SK-N-SH (cell line): Measurements from ENCODE around the gene RBPJL. TPM values are rescaled to one million over a fixed set of nuclear protein-coding genes. Genes with fewer than 3 reads are reported as not detected.

Source experiments
- CTCF ChIA-PET: fragments of 300-600, 350-600 bp; formaldehyde crosslinking; extraction: SDS; loops from one replicate; lab custom pipeline; 2021; lab: Yijun Ruan, JAX
- POLR2A ChIA-PET: fragments of 350-600 bp; sonication (Branson Sonifier 250); formaldehyde crosslinking; extraction: SDS; loops from one replicate; lab custom pipeline; 2020; ENCODE audit warnings: antibody characterized with exemption, inconsistent platforms; lab: Yijun Ruan, JAX
- DNase-seq: peaks from one replicate; pipeline ENCODE4 v3.0.0; 2012
- H2AFZ ChIP-seq: fragments of 200-600 bp; sonication (generic); 2 replicates; pipeline ENCODE4 v1.8.1; 2016; ENCODE audit warnings: antibody characterized with exemption, mild to moderate bottlenecking, low read depth
- H3F3A ChIP-seq: fragments of 200-600 bp; sonication (generic); replicated peaks from 2 replicates; pipeline ENCODE3; 2016; ENCODE audit warnings: antibody characterized with exemption, mild to moderate bottlenecking; ENCODE audit not compliant: insufficient read depth
- H3K27ac ChIP-seq, 2 experiments: fragments of 200-500 bp in 1 of 2; fragments of 200-600 bp in 1 of 2; sonication (Bioruptor generic) in 1 of 2; sonication (generic), shearing (Covaris generic) in 1 of 2; 2 replicates each; pipeline versions ENCODE4 v1.5.1 to v1.6.1; 2014 to 2016; ENCODE audit warnings: low read depth in 2 of 2, inconsistent platforms in 1 of 2, low read length in 1 of 2, mild to moderate bottlenecking in 1 of 2, mixed read lengths in 1 of 2
- H3K27me3 ChIP-seq: fragments of 200-600 bp; sonication (generic), shearing (Covaris generic); 2 replicates; pipeline ENCODE4 v1.6.1; 2016; ENCODE audit warnings: mixed run types; ENCODE audit not compliant: insufficient read depth
- H3K36me3 ChIP-seq, 2 experiments: fragments of 200-500 bp in 1 of 2; fragments of 200-600 bp in 1 of 2; sonication (Bioruptor generic) in 1 of 2; sonication (generic) in 1 of 2; replicated peaks in 1 of 2; 2 replicates each; pipeline versions ENCODE3 to v1.5.1; 2014 to 2016; ENCODE audit warnings: low read length in 1 of 2, mild to moderate bottlenecking in 1 of 2; ENCODE audit not compliant: insufficient read depth in 2 of 2, control insufficient read depth in 1 of 2
- H3K4me1 ChIP-seq, 2 experiments: fragments of 200-500 bp in 1 of 2; fragments of 200-600 bp in 1 of 2; sonication (Bioruptor generic) in 1 of 2; sonication (generic), shearing (Covaris generic) in 1 of 2; 2 replicates each; pipeline versions ENCODE4 v1.5.1 to v1.6.1; 2014 to 2016; ENCODE audit warnings: low read depth in 1 of 2, low read length in 1 of 2, mixed run types in 1 of 2; ENCODE audit not compliant: insufficient read depth in 2 of 2, control insufficient read depth in 1 of 2
- H3K4me2 ChIP-seq: fragments of 200-600 bp; sonication (generic), shearing (Covaris generic); 2 replicates; pipeline ENCODE4 v1.6.1; 2017; ENCODE audit warnings: mixed run types
- H3K4me3 ChIP-seq, 2 experiments: fragments of 200-500 bp in 1 of 2; fragments of 200-600 bp in 1 of 2; sonication (Bioruptor generic) in 1 of 2; sonication (generic), shearing (Covaris generic) in 1 of 2; 2 replicates each; pipeline versions ENCODE4 v1.5.1 to v1.8.1; 2014 to 2016; ENCODE audit warnings: low read depth in 2 of 2, inconsistent platforms in 1 of 2, low read length in 1 of 2, mild to moderate bottlenecking in 1 of 2, mixed read lengths in 1 of 2, moderate library complexity in 1 of 2
- H3K79me2 ChIP-seq: fragments of 200-600 bp; sonication (generic); 2 replicates; pipeline ENCODE4 v1.8.1; 2017; ENCODE audit warnings: mild to moderate bottlenecking; ENCODE audit not compliant: insufficient read depth
- H3K9ac ChIP-seq: fragments of 200-600 bp; sonication (generic); 2 replicates; pipeline ENCODE4 v1.6.1; 2017; ENCODE audit warnings: mixed run types
- H3K9me2 ChIP-seq: fragments of 200-600 bp; sonication (generic); 2 replicates; pipeline ENCODE4 v1.6.1; 2017; ENCODE audit warnings: mixed run types
- H3K9me3 ChIP-seq: fragments of 200-600 bp; sonication (generic); 2 replicates; pipeline ENCODE4 v1.6.1; 2017; ENCODE audit warnings: mixed run types, mild to moderate bottlenecking, moderate library complexity
- H4K20me1 ChIP-seq: fragments of 200-600 bp; sonication (generic); 2 replicates; pipeline ENCODE4 v1.6.1; 2017; ENCODE audit warnings: mild to moderate bottlenecking, mixed run types; ENCODE audit not compliant: insufficient read depth
- CHD2 ChIP-seq: fragments of 150-350 bp; IDR thresholded peaks from 2 replicates; pipeline ENCODE4 v1.6.1; 2018; ENCODE audit warnings: low read length; ENCODE audit not compliant: partially characterized antibody
- ELF1 ChIP-seq: IDR thresholded peaks from 2 replicates; pipeline ENCODE4 v1.4.0; 2012
- EP300 ChIP-seq, 2 experiments: IDR thresholded peaks; 2 replicates each; pipeline versions ENCODE4 v1.4.0 to v1.6.1; 2012; ENCODE audit warnings: borderline replicate concordance in 1 of 2, low read depth in 1 of 2, low read length in 1 of 2
- EZH2phosphoT487 ChIP-seq: fragments of 200-600 bp; sonication (generic); IDR thresholded peaks from 2 replicates; pipeline ENCODE4 v1.6.1; 2017; ENCODE audit warnings: low read depth, mixed run types, mild to moderate bottlenecking, antibody characterized with exemption, moderate library complexity, borderline replicate concordance
- FOXJ3 ChIP-seq: sonication (generic); formaldehyde crosslinking; IDR thresholded peaks from 2 replicates; pipeline ENCODE4 v1.5.1; 2020; ENCODE audit warnings: mild to moderate bottlenecking, missing genetic modification reagents
- MAX ChIP-seq: IDR thresholded peaks from 2 replicates; pipeline ENCODE4 v1.4.0; 2012; ENCODE audit warnings: low read depth
- NFIC ChIP-seq: IDR thresholded peaks from 2 replicates; pipeline ENCODE4 v1.4.0; 2012; ENCODE audit warnings: borderline replicate concordance
- RFX5 ChIP-seq: IDR thresholded peaks from 2 replicates; pipeline ENCODE4 v1.6.1; 2012; ENCODE audit warnings: mild to moderate bottlenecking, improper control_type of control experiment, low read length
- TAF1 ChIP-seq: IDR thresholded peaks from 2 replicates; pipeline ENCODE4 v1.6.1; 2012; ENCODE audit warnings: low read depth, mild to moderate bottlenecking, low read length, moderate library complexity, borderline replicate concordance
- TCF12 ChIP-seq: IDR thresholded peaks from 2 replicates; pipeline ENCODE4 v1.4.0; 2012
- YY1 ChIP-seq: IDR thresholded peaks from 2 replicates; pipeline ENCODE4 v1.4.0; 2012; ENCODE audit warnings: low read depth, mild to moderate bottlenecking
- WGBS: methylation state at CpG from one replicate; pipeline ENCODE4 v1.1.6; 2017; ENCODE audit warnings: low lambda C conversion rate; 5-methylcytosine and 5-hydroxymethylcytosine counted together
- polyA plus RNA-seq, 3 experiments: library from polyadenylated mRNA; depleted of rRNA; stranded (reverse); fragments of >200 nt; gene quantifications; 2 replicates each; pipeline ENCODE4 v1.2.3, GENCODE V29; 2012

The RBPJL gene
- polyA plus RNA-seq, 1 of the 3 experiments (the other 2 are of a cell fraction): not detected

- Histone ChIP-seq H3K9me2 (no peaks in the 10 kb centered on the region), H3K27ac (no peak overlapping the region), H4K20me1 (no peaks in the 10 kb centered on the region), H3K4me3 (no peak overlapping the region), H3K9me3 (no peaks in the 10 kb centered on the region), H2AFZ (no peak overlapping the region), H3K4me2 (no peak overlapping the region), H3K4me1 (peaks cover 0 to 2% of the 10 kb centered on the region in 2 experiments; a peak in 2 of 4 replicates), H3K27me3 (no peaks in the 10 kb centered on the region; the same call in 1 of the 2 replicates), H3K79me2 (no peaks in the 10 kb centered on the region), H3K36me3 (no peaks in the 10 kb centered on the region), H3F3A (no peaks in the 10 kb centered on the region), H3K9ac (no peak overlapping the region)
- no peak for TF ChIP-seq ELF1
- DNase-seq: no peak
- POLR2A ChIA-PET: interaction anchor here (1.8 kb wide), 1 partner anchor 8 kb away, joined by 5 read pairs; no protein-coding TSS in a partner anchor
- CTCF ChIA-PET: interaction anchor here (0.8 to 8.1 kb wide), 10 partner anchors 9 to 469 kb away, joined by 3 to 100 read pairs (median 6); no protein-coding TSS in a partner anchor
- WGBS: 76% methylated on average over 5 of the region's 5 CpGs
Observed at GRCh38 chr20:45301824-45302271, 4.8 kb upstream of the RBPJL start.

- 72% methylated on average over 39 of the region's 47 CpGs for WGBS
- ChIA-PET POLR2A (interaction anchor here (1.8 kb wide), 1 partner anchor 10 kb away, joined by 5 read pairs; no protein-coding TSS in a partner anchor), CTCF (interaction anchor here (0.6 to 8.1 kb wide), 10 partner anchors 8 to 467 kb away, joined by 3 to 100 read pairs (median 4); no protein-coding TSS in a partner anchor)
- no peak for TF ChIP-seq FOXJ3 (CRISPR knock-in tag)
- TF ChIP-seq EP300 (IDR thresholded peaks at IDR 0.05; ENCODE audit: borderline replicate concordance in 1 of 2, low read depth in 1 of 2, low read length in 1 of 2): no peak
- no peak for TF ChIP-seq NFIC
- TF ChIP-seq EZH2phosphoT487: no peak
- TF ChIP-seq TCF12: no peak
- TF ChIP-seq YY1: no peak
- no peak for TF ChIP-seq MAX
- TF ChIP-seq ELF1: no peak
- TF ChIP-seq CHD2: no peak
- no peak for TF ChIP-seq TAF1
- TF ChIP-seq RFX5: no peak
- Histone ChIP-seq H3K4me2 (no peak overlapping the region), H3K36me3 (no peaks in the 10 kb centered on the region), H3K9ac (no peak overlapping the region), H2AFZ (no peak overlapping the region), H3K27ac (no peak overlapping the region), H3K9me3 (no peaks in the 10 kb centered on the region), H4K20me1 (no peaks in the 10 kb centered on the region), H3K79me2 (no peaks in the 10 kb centered on the region), H3K4me3 (no peak overlapping the region), H3K4me1 (peaks cover 0 to 2% of the 10 kb centered on the region in 2 experiments; a peak in 2 of 4 replicates), H3K27me3 (no peaks in the 10 kb centered on the region; the same call in 1 of the 2 replicates), H3K9me2 (no peaks in the 10 kb centered on the region), H3F3A (no peaks in the 10 kb centered on the region)
- no peak for DNase-seq
Observed at GRCh38 chr20:45303586-45304463, 2.8 kb upstream of the RBPJL start.
